HepG2 (cell line): ENCODE data around the gene DCDC1. TPM values are rescaled to one million over a fixed set of nuclear protein-coding genes. Genes with fewer than 3 reads are reported as not detected.

Experiments
- ATAC-seq: fragments of 200-7000 bp; cut with Tn5 transposase; 3 replicates; pipeline ENCODE4 v1.9.1; 2020; ENCODE audit warnings: mild to moderate bottlenecking, moderate library complexity
- BruUV-seq: library from RNA; stranded (reverse); fragments of 400-500 nt; replicated peaks from 2 replicates; lab custom pipeline; 2021; lab: Mats Ljungman, UMichigan
- CTCF ChIA-PET: fragments of 300-600 bp; formaldehyde crosslinking; extraction: SDS; loops from one replicate; lab custom pipeline; 2021; ENCODE audit warnings: low total read pairs, inconsistent platforms, low intra/inter-chr PET ratio; lab: Yijun Ruan, JAX
- POLR2A ChIA-PET: fragments of 350-600 bp; sonication (Branson Sonifier 250); formaldehyde crosslinking; loops from one replicate; lab custom pipeline; 2020; ENCODE audit warnings: antibody characterized with exemption, inconsistent platforms; lab: Yijun Ruan, JAX
- DNase-seq: peaks from one replicate; pipeline ENCODE4 v3.0.0-alpha.2; 2015; ENCODE audit warnings: low spot score
- FAIRE-seq: peaks from 3 replicates; lab custom pipeline; 2011; peaks lifted over from hg19 to GRCh38; lab: Jason Lieb, UNC
- H2AFZ ChIP-seq: one replicate; pipeline ENCODE4 v1.6.1; 2011; ENCODE audit warnings: low read length, inconsistent platforms
- H3K27ac ChIP-seq: fragments of 300-600 bp; 3 replicates; pipeline ENCODE4 v1.8.0; 2011; ENCODE audit warnings: mixed run types, mild to moderate bottlenecking, mixed read lengths, low read length, inconsistent platforms; ENCODE audit not compliant: insufficient read depth; ENCODE audit errors: extremely low read length
- H3K27me3 ChIP-seq, 2 experiments: fragments of 200-600 bp in 1 of 2; 2 replicates in 1 of 2; 3 replicates in 1 of 2; pipeline versions ENCODE4 v1.6.0 to v1.8.0; 2011; ENCODE audit warnings: low read length in 2 of 2, mild to moderate bottlenecking in 2 of 2, moderate library complexity in 2 of 2, inconsistent platforms in 1 of 2; ENCODE audit not compliant: insufficient read depth in 2 of 2, control insufficient read depth in 1 of 2
- H3K36me3 ChIP-seq, 2 experiments: fragments of 200-600 bp in 1 of 2; replicated peaks in 1 of 2; 2 replicates in 1 of 2; 3 replicates in 1 of 2; pipeline versions ENCODE4 v1.5.1 to v1.8.0; 2011; ENCODE audit warnings: low read length in 2 of 2, inconsistent platforms in 1 of 2; ENCODE audit not compliant: insufficient read depth in 2 of 2, control insufficient read depth in 1 of 2
- H3K4me1 ChIP-seq: 2 replicates; pipeline ENCODE4 v1.5.1; 2012; ENCODE audit warnings: low read length, inconsistent platforms; ENCODE audit not compliant: insufficient read depth
- H3K4me2 ChIP-seq: 2 replicates; pipeline ENCODE4 v1.6.0; 2011; ENCODE audit warnings: low read depth, low read length, inconsistent platforms
- H3K4me3 ChIP-seq, 3 experiments: fragments of 200-600 bp in 1 of 3; sonication (generic), shearing (Covaris generic) in 1 of 3; replicated peaks in 1 of 3; 2 replicates each; pipeline ENCODE4 v1.5.1; 2011 to 2016; ENCODE audit warnings: low read length in 3 of 3, inconsistent platforms in 2 of 3, low read depth in 2 of 3, mild to moderate bottlenecking in 2 of 3, control low read depth in 1 of 3, mixed read lengths in 1 of 3; ENCODE audit not compliant: insufficient read depth in 1 of 3
- H3K79me2 ChIP-seq: one replicate; pipeline ENCODE4 v1.6.1; 2011; ENCODE audit warnings: low read length, inconsistent platforms; ENCODE audit not compliant: insufficient read depth
- H3K9ac ChIP-seq: 2 replicates; pipeline ENCODE4 v1.6.0; 2011; ENCODE audit warnings: mild to moderate bottlenecking, low read depth, low read length, inconsistent platforms; ENCODE audit not compliant: insufficient read depth
- H3K9me3 ChIP-seq: 2 replicates; pipeline ENCODE4 v1.5.1; 2012; ENCODE audit warnings: mild to moderate bottlenecking, low read length
- H4K20me1 ChIP-seq: 2 replicates; pipeline ENCODE4 v1.6.0; 2011; ENCODE audit warnings: inconsistent platforms, mild to moderate bottlenecking, low read length, moderate library complexity; ENCODE audit not compliant: insufficient read depth
- ARNT2 ChIP-seq: sonication (generic); formaldehyde crosslinking; IDR thresholded peaks from 2 replicates; pipeline ENCODE4 v1.8.0; 2022; ENCODE audit warnings: mild to moderate bottlenecking, low read depth, missing genetic modification reagents, moderate library complexity
- GLI4 ChIP-seq: sonication (generic); formaldehyde crosslinking; IDR thresholded peaks from 2 replicates; pipeline ENCODE4 v1.5.1; 2020; ENCODE audit warnings: missing genetic modification reagents, mild to moderate bottlenecking, moderate library complexity, borderline replicate concordance
- HCFC1 ChIP-seq: fragments of 150-350 bp; IDR thresholded peaks from 2 replicates; pipeline ENCODE4 v1.6.1; 2014; ENCODE audit warnings: low read depth, low read length
- NFKB2 ChIP-seq: sonication (generic); formaldehyde crosslinking; IDR thresholded peaks from 2 replicates; pipeline ENCODE4 v1.4.0; 2020; ENCODE audit warnings: missing genetic modification reagents, borderline replicate concordance
- SOX6 ChIP-seq, 2 experiments: fragments of 450-650 bp in 1 of 2; sonication (generic) in 1 of 2; formaldehyde crosslinking in 1 of 2; IDR thresholded peaks; 2 replicates each; pipeline versions ENCODE4 v1.4.0 to v1.6.1; 2017 to 2020; ENCODE audit warnings: antibody characterized with exemption in 1 of 2, mild to moderate bottlenecking in 1 of 2, missing genetic modification reagents in 1 of 2
- TBL1XR1 ChIP-seq: fragments of 150-350 bp; IDR thresholded peaks from 2 replicates; pipeline ENCODE4 v1.6.1; 2014; ENCODE audit warnings: borderline replicate concordance, low read length; ENCODE audit not compliant: partially characterized antibody
- TEF ChIP-seq: sonication (generic); formaldehyde crosslinking; IDR thresholded peaks from 2 replicates; pipeline ENCODE4 v1.5.0; 2020; ENCODE audit warnings: missing genetic modification reagents
- USF2 ChIP-seq, 2 experiments: sonication (generic) in 1 of 2; formaldehyde crosslinking in 1 of 2; IDR thresholded peaks; 2 replicates each; pipeline versions ENCODE4 v1.5.1 to v1.6.1; 2011 to 2020; ENCODE audit warnings: borderline replicate concordance in 1 of 2, low read depth in 1 of 2, low read length in 1 of 2, mild to moderate bottlenecking in 1 of 2, missing genetic modification reagents in 1 of 2, moderate library complexity in 1 of 2
- ZNF83 ChIP-seq: sonication (generic); formaldehyde crosslinking; IDR thresholded peaks from 2 replicates; pipeline ENCODE4 v1.4.0; 2020; ENCODE audit warnings: missing genetic modification reagents, mild to moderate bottlenecking, borderline replicate concordance
- WGBS: methylation state at CpG from one replicate; pipeline ENCODE4 v1.1.6; 2017; ENCODE audit warnings: low lambda C conversion rate; 5-methylcytosine and 5-hydroxymethylcytosine counted together
- in situ Hi-C: cut with HindIII; loops from 2 replicates; pipeline ENCODE4 v1.10.0; 2017; ENCODE audit warnings: low pct_unique_long_range_greater_than_20kb; ENCODE audit not compliant: extremely low pct_ligation_motif_present
- intact Hi-C: fragments of 100-400 bp; cut with micrococcal nuclease; formaldehyde crosslinking; loops from one replicate; pipeline ENCODE4 v1.10.0; 2022; ENCODE audit not compliant: unreplicated experiment
- polyA plus RNA-seq, 8 experiments: library from polyadenylated mRNA; depleted of rRNA in 3 of 8; stranded (reverse) in 7 of 8; unstranded in 1 of 8; fragments of >200 nt; fragmentation: Illumina TruSeq in 4 of 8; extraction: Trizol in 4 of 8; gene quantifications; 2 replicates each; pipeline versions ENCODE4 v1.2.1 to v1.2.3, GENCODE V29; 2011 to 2016; ENCODE audit warnings: low read depth in 4 of 8, missing spikeins in 1 of 8, mixed read lengths in 1 of 8; ENCODE audit not compliant: insufficient read depth in 1 of 8
- total RNA-seq, 5 experiments: library from RNA; depleted of rRNA; stranded (reverse); fragments of >200 nt; fragmentation: Illumina TruSeq; extraction: Trizol; gene quantifications; 2 replicates each; pipeline ENCODE4 v1.2.3, GENCODE V29; 2016; ENCODE audit warnings: low read depth in 1 of 5

Gene DCDC1
- total and polyA plus RNA-seq, 2 of the 13 experiments (the other 11 are each of a cell fraction or from before 2014, with no cell fraction given): 0.12 to 0.27 TPM

- no peak overlapping the region for H3K9ac ChIP-seq
- in situ Hi-C loops: no loop called here
- CTCF ChIA-PET: no interaction called here
- DNase-seq: no peak
- TF ChIP-seq TBL1XR1 (no peak), GLI4 (no peak), HCFC1 (no peak), USF2 (IDR thresholded peaks at IDR 0.05; ENCODE audit: low read depth, low read length) (no peak), USF2 (CRISPR knock-in tag; IDR thresholded peaks at IDR 0.05; ENCODE audit: borderline replicate concordance) (no peak), ZNF83 (CRISPR knock-in tag) (no peak), TEF (CRISPR knock-in tag) (no peak), NFKB2 (CRISPR knock-in tag) (no peak), SOX6 (IDR thresholded peaks at IDR 0.05) (no peak), SOX6 (CRISPR knock-in tag; IDR thresholded peaks at IDR 0.05) (no peak), ARNT2 (no peak)
- TF ChIP-seq, all 625 proteins: peak for 0
- H3K36me3 ChIP-seq: no peaks in the 10 kb centered on the region
- WGBS: 15% methylated on average over 3 of the region's 3 CpGs
- H2AFZ ChIP-seq: no peak overlapping the region
- no peaks in the 10 kb centered on the region for H3K79me2 ChIP-seq
- H3K4me2 ChIP-seq: no peak overlapping the region
- FAIRE-seq (no peak), ATAC-seq (no peak)
- no peak overlapping the region for H3K27ac ChIP-seq
- no peak overlapping the region for H3K4me3 ChIP-seq
- H3K4me1 ChIP-seq: no peaks in the 10 kb centered on the region
- intact Hi-C loops: no loop called here
- no peaks in the 10 kb centered on the region for H3K9me3 ChIP-seq
- H3K27me3 ChIP-seq: no peaks in the 10 kb centered on the region
- POLR2A ChIA-PET: no interaction called here
- no TSS peak for BruUV-seq
- H4K20me1 ChIP-seq: no peaks in the 10 kb centered on the region
Measured at GRCh38 chr11:30821438-30821965, 548.0 kb downstream of the DCDC1 start.
